HG02763 (cell line): Measurements from ENCODE around the gene LGI4.

Source experiments
- ATAC-seq: cut with Tn5 transposase; IDR thresholded peaks from one replicate; pipeline ENCODE4 v1.9.1; 2021; ENCODE audit warnings: mild to moderate bottlenecking, moderate library complexity; ENCODE audit not compliant: unreplicated experiment

Gene LGI4

DNA sequence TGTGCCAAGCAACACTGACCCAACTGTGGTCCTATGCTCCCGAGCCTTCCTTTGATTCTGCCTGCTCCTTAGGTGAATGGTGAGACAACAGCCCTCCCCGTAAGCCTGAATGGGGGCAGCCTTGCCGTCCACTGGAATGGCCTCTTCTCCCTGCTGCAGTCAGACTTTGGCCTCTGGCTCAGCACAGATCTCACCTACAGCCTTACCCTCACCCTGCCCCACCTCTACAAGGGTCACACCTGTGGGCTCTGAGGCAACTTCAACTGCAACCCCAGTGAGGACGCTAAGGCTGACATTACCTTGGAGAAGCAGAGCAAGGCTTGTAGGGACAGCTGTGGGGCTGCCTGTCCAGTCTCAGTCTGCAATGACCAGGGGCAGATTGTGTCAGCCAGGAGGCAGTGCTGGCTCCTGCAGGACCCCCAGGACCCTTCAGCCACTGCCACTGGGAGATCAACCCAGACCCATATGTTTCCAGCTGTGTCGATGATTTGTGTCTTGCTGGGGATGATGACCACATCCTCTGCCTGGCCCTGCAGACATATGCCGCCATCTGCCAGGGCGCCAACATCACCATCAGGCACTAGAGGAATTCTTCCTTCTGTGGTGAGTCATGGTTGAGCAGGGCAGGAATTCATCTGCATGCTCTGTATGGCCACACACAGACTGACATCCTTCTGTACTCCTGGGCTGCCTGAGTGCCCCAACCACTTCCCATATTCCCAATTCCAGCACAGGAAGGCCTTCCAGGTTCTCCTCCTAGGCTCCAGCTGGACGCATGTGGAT, 46.5 kb downstream of the LGI4 start:
- no peak for ATAC-seq

DNA sequence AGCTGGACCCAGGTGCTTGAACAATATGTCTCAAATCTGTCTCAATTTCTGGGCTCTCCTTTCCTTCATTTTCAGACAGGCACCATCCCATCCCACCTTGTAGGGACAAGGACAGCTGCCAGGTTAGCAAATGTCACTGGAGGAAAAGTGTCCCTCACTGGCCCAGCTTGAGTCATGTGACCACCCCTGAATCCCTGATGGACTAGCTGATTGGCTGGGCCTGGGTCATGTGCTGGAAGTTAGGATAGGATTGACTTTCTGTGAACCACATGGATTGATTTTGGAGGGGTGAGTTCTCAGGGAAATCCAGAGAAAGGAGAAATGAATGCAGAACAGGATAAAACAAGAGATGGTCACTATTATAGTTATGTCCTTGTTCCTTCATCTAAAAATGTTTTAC, 47.5 kb downstream of the LGI4 start:
- ATAC-seq: no peak

- no peak for ATAC-seq
Measured at GRCh38 chr19:35086455-35086854, 48.4 kb downstream of the LGI4 start.

DNA sequence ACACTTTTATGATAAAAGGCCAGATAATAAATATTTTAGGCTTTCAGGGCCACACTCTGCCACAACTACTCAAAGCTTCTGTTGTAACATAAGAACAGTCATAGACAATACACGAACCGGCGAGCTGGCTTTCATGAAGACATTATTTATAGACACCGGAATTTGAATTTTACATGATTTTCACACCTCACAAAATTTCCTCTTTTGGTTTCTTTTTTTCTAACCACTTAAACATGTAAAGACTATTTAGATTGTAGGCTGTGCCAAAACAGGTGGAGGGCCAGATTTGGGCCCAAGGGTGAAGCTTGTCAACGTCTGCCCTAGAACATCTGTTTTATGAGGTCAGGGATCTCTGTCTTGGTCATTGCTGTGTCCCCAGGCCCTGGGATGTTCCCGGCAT, 48.9 kb downstream of the LGI4 start:
- no peak for ATAC-seq

DNA sequence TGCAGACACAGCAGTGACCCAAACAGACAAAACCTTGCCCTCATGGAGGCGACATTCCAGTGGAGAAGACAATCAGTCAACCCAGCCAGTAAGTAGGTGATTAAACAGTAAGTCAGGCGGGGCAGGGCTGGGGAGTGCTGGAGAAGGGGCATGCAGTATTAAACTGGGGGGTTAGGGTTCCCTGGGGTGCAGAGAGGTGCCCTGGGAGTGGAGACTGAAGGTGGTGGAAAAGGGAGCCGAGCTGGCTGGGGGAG, 50.4 kb downstream of the LGI4 start:
- ATAC-seq: no peak

GRCh38 chr19:35083691-35084508, 51.0 kb downstream of the LGI4 start:
- no peak for ATAC-seq

- ATAC-seq: no peak
Measured at GRCh38 chr19:35081201-35081600, 53.7 kb downstream of the LGI4 start.

GRCh38 chr19:35080613-35081170, 54.2 kb downstream of the LGI4 start:
- ATAC-seq: no peak

DNA sequence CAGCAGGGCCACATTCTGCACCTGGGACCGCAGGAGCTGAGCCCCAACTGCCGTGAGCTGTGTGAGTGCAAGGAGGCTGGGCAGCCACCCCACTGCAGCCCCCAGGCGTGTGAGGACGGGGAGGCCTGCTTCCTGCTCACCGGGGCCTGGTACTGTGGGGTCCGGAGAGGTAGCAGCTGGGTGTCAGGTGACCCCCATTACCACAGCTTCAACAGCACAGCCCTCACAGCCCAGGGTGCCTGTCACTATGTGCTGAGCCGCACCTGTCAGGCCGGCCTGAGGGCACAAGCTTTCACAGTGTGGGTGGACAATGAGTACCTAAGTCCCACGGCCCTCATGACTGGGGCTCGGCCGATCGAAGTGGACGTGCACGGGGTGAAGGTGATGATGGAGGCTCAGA, 55.0 kb downstream of the LGI4 start:
- ATAC-seq: no peak

GRCh38 chr19:35077411-35078223, 57.2 kb downstream of the LGI4 start:
- no peak for ATAC-seq

DNA sequence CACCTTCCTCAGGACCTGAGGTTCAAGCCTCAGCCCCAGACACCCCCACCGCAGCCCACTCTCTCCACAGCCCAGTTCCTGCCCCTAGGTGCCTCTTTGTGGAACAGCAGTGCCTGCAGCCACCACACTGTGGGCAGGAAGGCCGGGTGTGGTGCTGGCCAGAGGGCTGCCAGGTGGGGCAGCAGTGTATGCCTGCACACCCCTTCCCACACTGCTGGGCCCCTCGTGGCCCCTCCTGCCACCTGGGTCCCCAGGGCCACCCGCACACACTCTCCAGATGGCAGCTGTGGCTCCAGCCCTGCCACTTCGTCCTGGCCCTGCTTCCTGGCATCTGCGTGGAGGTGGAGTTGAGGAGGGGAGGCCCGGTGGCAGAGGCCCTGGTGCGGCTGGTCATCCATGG, 58.2 kb downstream of the LGI4 start:
- ATAC-seq: no peak

DNA sequence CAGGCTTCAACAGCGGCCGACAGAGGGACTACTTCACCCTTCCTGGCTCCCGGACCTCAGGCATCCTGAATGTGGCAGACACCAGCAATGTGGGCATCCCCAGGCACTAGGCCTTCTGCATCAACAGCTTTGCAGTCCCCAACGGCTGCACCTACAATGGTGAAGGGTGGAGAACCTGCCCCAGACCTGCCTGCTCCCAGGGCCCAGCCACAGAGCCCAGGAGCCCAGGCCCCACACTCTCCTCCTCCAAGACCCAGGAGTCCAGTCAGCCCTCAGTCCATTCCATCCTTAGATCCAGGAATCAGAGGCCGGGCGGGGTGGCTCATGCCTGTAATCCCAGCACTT, 58.9 kb downstream of the LGI4 start:
- no peak for ATAC-seq

DNA sequence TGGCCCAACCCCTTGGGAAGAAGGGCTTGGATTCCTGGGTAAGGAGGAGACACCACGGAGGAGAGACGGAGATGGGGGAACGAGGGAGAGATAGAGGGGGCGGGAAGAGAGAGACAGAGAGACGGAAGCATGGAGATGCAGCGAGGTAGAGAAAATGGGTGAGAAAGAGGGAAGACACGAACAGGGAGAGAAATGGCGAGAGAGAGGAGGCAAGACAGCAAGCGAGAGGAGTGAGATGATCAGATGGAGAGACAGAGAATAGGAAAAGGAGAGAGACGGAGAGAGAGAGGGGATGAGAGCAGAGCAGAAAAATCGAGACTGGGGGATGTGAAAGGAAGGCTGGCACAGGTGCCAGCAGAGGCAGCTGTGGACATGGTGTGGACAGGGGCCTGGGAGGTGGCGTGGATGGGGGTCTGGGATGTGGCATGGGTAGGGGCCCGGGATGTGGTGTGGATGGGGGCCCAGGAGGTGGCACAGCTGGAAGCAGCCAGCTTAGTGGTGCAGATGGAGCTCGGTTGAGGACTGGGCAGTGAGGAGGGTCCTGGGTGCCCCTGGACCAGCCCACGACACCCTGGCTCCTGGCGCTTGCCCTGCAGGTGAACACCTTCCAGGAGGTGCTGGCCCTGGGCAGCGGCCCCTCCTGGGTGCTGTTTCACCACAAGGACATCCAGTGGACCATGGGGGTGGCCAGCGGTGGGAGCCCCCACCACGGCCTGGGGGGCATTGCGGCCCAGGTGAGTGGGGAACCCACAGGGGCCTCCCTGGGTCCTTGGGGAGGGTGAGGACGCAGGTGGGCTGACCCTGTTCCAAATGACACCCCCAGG, 59.4 kb downstream of the LGI4 start:
- no peak for ATAC-seq
